ENCODE data around the gene SIK2. TPM values are rescaled to one million over a fixed set of nuclear protein-coding genes. Genes with fewer than 3 reads are reported as not detected.

Gene SIK2
- total RNA-seq, 1 donor from 2014 or later: 43.0 TPM

GRCh38 chr11:111776398-111777093 lies 174.3 kb downstream of the SIK2 start:
- peaks cover 16% of the 10 kb centered on the region for H3K4me1 Mint-ChIP-seq (ENCODE audit: low read depth)
- no peaks in the 10 kb centered on the region for H3K9me3 Mint-ChIP-seq (ENCODE audit: low read depth)
- H3K27ac Mint-ChIP-seq: no peak overlapping the region
- no peaks in the 10 kb centered on the region for H3K27me3 Mint-ChIP-seq
- no peaks in the 10 kb centered on the region for H3K36me3 Mint-ChIP-seq (ENCODE audit: insufficient read depth)
- no peak for DNase-seq (ENCODE audit: low spot score, unreplicated experiment)
- H3K4me3 Mint-ChIP-seq (ENCODE audit: low read depth): no peak overlapping the region
- TF ChIP-seq CTCF (IDR thresholded peaks at IDR 0.05; ENCODE audit: unreplicated experiment): no peak

DNA sequence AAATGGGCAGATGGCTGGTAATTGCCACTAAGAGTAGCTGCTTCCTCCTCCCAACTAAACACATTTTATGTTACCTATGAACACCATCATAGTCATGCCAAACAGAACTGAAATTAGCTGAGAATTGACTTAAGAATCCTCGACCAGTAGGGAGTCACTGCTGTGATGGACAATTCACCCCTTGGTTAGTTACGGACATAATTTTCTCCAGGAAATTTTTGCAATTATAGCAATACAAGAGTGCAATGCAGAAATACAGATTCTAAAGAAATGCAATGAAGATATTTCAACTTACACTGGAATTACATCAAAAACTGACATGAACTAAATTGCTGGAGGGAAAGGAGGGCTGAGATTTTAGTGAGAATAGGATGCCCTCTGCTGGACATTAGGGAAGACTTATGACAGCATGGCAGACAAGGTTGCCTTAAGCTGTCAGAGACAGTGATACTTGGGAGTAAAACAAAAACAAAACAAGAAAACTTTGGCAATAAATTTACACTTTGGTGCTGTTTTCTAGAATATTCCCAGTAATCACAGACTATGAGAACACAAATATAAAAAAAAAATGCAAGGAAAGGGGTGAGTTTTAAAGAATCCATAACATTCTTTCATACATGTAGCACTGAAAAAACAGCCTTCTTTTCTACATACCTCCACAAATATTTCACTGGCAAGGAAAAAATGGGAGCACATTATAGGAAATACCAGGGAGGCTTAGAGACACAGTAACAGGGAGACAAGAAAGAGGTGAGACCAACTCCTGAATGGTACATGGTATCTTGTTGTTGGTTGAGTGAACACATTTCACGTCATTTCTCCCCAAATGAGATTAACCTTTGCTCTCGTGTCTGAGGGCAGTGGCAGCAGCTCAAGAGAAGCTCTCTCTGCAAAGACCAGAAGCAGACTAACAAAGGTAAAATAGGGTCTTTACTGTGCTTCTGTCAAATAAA lies 175.1 kb downstream of the SIK2 start:
- Mint-ChIP-seq H3K36me3 (ENCODE audit: insufficient read depth) (no peaks in the 10 kb centered on the region), H3K4me1 (ENCODE audit: low read depth) (peaks cover 16% of the 10 kb centered on the region), H3K9me3 (ENCODE audit: low read depth) (no peaks in the 10 kb centered on the region), H3K27ac (peak overlapping the region; percentile 83), H3K4me3 (ENCODE audit: low read depth) (no peak overlapping the region), H3K27me3 (no peaks in the 10 kb centered on the region)
- no peak for DNase-seq (ENCODE audit: low spot score, unreplicated experiment)
- peak; percentile 85 for TF ChIP-seq CTCF (IDR thresholded peaks at IDR 0.05; ENCODE audit: unreplicated experiment)

DNA sequence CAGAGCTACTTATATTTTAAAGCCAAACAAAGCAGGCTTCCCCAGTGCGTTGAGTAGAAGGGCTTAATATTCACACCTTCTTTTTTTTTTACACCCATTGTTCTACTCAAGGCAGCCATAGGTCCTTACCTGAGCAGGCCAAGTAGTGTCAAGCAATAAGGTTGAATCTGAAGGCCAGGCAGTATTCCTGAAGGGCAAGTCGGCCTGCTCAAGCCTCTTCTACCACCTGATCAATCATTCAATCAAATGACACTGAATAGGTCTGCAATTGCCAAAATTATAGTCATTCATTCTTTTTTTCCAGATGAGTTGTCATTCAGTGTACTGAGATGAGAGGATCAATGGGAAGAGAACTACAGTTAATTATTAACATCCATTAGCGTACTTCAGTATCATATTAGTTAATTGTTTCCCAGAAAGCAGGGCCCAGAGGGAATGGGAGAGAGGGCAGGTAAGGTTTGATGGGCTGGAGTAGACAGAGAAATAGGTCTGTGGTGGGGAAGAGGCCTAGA lies 175.9 kb downstream of the SIK2 start:
- no peak for DNase-seq (ENCODE audit: low spot score, unreplicated experiment)
- Mint-ChIP-seq H3K4me1 (ENCODE audit: low read depth) (peaks cover 16% of the 10 kb centered on the region), H3K36me3 (ENCODE audit: insufficient read depth) (no peaks in the 10 kb centered on the region), H3K4me3 (ENCODE audit: low read depth) (no peak overlapping the region), H3K27me3 (no peaks in the 10 kb centered on the region), H3K9me3 (ENCODE audit: low read depth) (no peaks in the 10 kb centered on the region), H3K27ac (peak overlapping the region; percentile 83)
- no peak for TF ChIP-seq CTCF (IDR thresholded peaks at IDR 0.05; ENCODE audit: unreplicated experiment)

GRCh38 chr11:111779118-111779517 lies 176.9 kb downstream of the SIK2 start:
- peaks cover 5% of the 10 kb centered on the region for H3K36me3 Mint-ChIP-seq (ENCODE audit: insufficient read depth)
- no peak overlapping the region for H3K4me3 Mint-ChIP-seq (ENCODE audit: low read depth)
- DNase-seq (ENCODE audit: low spot score, unreplicated experiment): no peak
- TF ChIP-seq CTCF (IDR thresholded peaks at IDR 0.05; ENCODE audit: unreplicated experiment): no peak
- H3K27me3 Mint-ChIP-seq: no peaks in the 10 kb centered on the region
- peaks cover 16% of the 10 kb centered on the region for H3K4me1 Mint-ChIP-seq (ENCODE audit: low read depth)
- no peak overlapping the region for H3K27ac Mint-ChIP-seq
- no peaks in the 10 kb centered on the region for H3K9me3 Mint-ChIP-seq (ENCODE audit: low read depth)

Other genes with a start within 250 kb of the SIK2 start
- gene POU2AF1, start 223.2 kb upstream of the SIK2 start, total RNA-seq: 0.43 and 0.58 TPM in 2 replicates
- not detected in 2 replicates for gene BTG4, start 90.1 kb upstream of the SIK2 start, total RNA-seq
- gene HOATZ, start 87.7 kb upstream of the SIK2 start, total RNA-seq: not detected in 2 replicates
- gene LAYN, start 61.7 kb upstream of the SIK2 start, total RNA-seq: 4.5 and 5.1 TPM in 2 replicates
- 91.7 and 92.6 TPM in 2 replicates for gene PPP2R1B, start 163.9 kb downstream of the SIK2 start, total RNA-seq

Data from progenitor cell of endocrine pancreas (in vitro differentiated cells).